GM18498 (cell line): ENCODE data around the gene TMEM250.
"Not testable (repeated sequence)": the region's sequence is repeated elsewhere in the genome, so short reads cannot be mapped to it uniquely, and the experiment has no call there.

Experiments used
- ATAC-seq: cut with Tn5 transposase; IDR thresholded peaks from one replicate; pipeline ENCODE4 v1.9.1; 2021; ENCODE audit warnings: mild to moderate bottlenecking, moderate library complexity; ENCODE audit not compliant: unreplicated experiment

The TMEM250 gene

GRCh38 chr9:136118320-136119060 lies at the start of gene TMEM250:
TMEM250 (minus strand) TSS chr9:136118875; CDS start chr9:136116900, 1,975 bp downstream.
- peak; percentile 80 for ATAC-seq

GRCh38 chr9:136163248-136163850 lies 44.7 kb upstream of the TMEM250 start:
- ATAC-seq: no peak

GRCh38 chr9:136160995-136161610 lies 42.4 kb upstream of the TMEM250 start:
- ATAC-seq: no peak

GRCh38 chr9:136160381-136160841 lies 41.7 kb upstream of the TMEM250 start:
- no peak for ATAC-seq

GRCh38 chr9:136159851-136160250 lies 41.2 kb upstream of the TMEM250 start:
- ATAC-seq: no peak

- no peak for ATAC-seq
Measured at GRCh38 chr9:136157477-136158265, 39.0 kb upstream of the TMEM250 start.

GRCh38 chr9:136156209-136157120 lies 37.8 kb upstream of the TMEM250 start:
- no peak for ATAC-seq

GRCh38 chr9:136155576-136155975 lies 36.9 kb upstream of the TMEM250 start:
- no peak for ATAC-seq

- ATAC-seq: no peak
Measured at GRCh38 chr9:136154943-136155342, 36.3 kb upstream of the TMEM250 start.

- ATAC-seq: no peak
Measured at GRCh38 chr9:136153381-136154065, 34.8 kb upstream of the TMEM250 start.

- ATAC-seq: no peak
Measured at GRCh38 chr9:136152931-136153330, 34.3 kb upstream of the TMEM250 start.

GRCh38 chr9:136152543-136152866 lies 33.8 kb upstream of the TMEM250 start:
- no peak for ATAC-seq

GRCh38 chr9:136151848-136152542 lies 33.3 kb upstream of the TMEM250 start:
- no peak for ATAC-seq

- ATAC-seq: no peak
Measured at GRCh38 chr9:136151214-136151804, 32.6 kb upstream of the TMEM250 start.

- ATAC-seq: not testable (repeated sequence)
Measured at GRCh38 chr9:136150664-136151213, 32.1 kb upstream of the TMEM250 start.

GRCh38 chr9:136149853-136150252 lies 31.2 kb upstream of the TMEM250 start:
- ATAC-seq: no peak

- no peak for ATAC-seq
Measured at GRCh38 chr9:136149337-136149736, 30.7 kb upstream of the TMEM250 start.

GRCh38 chr9:136148766-136149165 lies 30.1 kb upstream of the TMEM250 start:
- ATAC-seq: no peak
